GM18499 (cell line): ENCODE data around the gene BRINP3.
"Not testable (repeated sequence)": the region's sequence is repeated elsewhere in the genome, so short reads cannot be mapped to it uniquely, and the experiment has no call there.

ENCODE experiments used
- ATAC-seq: cut with Tn5 transposase; IDR thresholded peaks from one replicate; pipeline ENCODE4 v1.9.1; 2021; ENCODE audit warnings: moderate number of reproducible peaks; ENCODE audit not compliant: insufficient read depth, unreplicated experiment

Gene BRINP3

GRCh38 chr1:190138266-190138665 lies 339.4 kb downstream of the BRINP3 start:
- ATAC-seq = no peak

GRCh38 chr1:190129366-190129765 lies 348.3 kb downstream of the BRINP3 start:
- ATAC-seq = no peak

GRCh38 chr1:190126728-190127127 lies 350.9 kb downstream of the BRINP3 start:
- no peak for ATAC-seq

- ATAC-seq = no peak
These were observed 353.6 kb downstream of the BRINP3 start for GRCh38 chr1:190124068-190124467.

GRCh38 chr1:190120564-190120963 lies 357.1 kb downstream of the BRINP3 start:
- not testable (repeated sequence) for ATAC-seq

- ATAC-seq = no peak
These were observed 358.0 kb downstream of the BRINP3 start for GRCh38 chr1:190119683-190120082.

GRCh38 chr1:190116921-190117320 lies 360.7 kb downstream of the BRINP3 start:
- ATAC-seq = no peak

- ATAC-seq = no peak
These were observed 372.7 kb downstream of the BRINP3 start for GRCh38 chr1:190104961-190105360.

GRCh38 chr1:190102757-190103326 lies 374.8 kb downstream of the BRINP3 start:
- no peak for ATAC-seq

GRCh38 chr1:190101756-190102155 lies 375.9 kb downstream of the BRINP3 start:
- no peak for ATAC-seq

- no peak for ATAC-seq
These were observed 378.9 kb downstream of the BRINP3 start for GRCh38 chr1:190098756-190099155.

GRCh38 chr1:190098107-190098506 lies 379.6 kb downstream of the BRINP3 start:
- ATAC-seq = no peak

GRCh38 chr1:190095596-190095995 lies 382.1 kb downstream of the BRINP3 start:
- no peak for ATAC-seq

GRCh38 chr1:190084552-190084951 lies 393.1 kb downstream of the BRINP3 start:
- no peak for ATAC-seq

GRCh38 chr1:190068304-190068703 lies 409.4 kb downstream of the BRINP3 start:
- ATAC-seq = no peak

GRCh38 chr1:190067592-190067991 lies 410.1 kb downstream of the BRINP3 start:
- no peak for ATAC-seq

GRCh38 chr1:190066011-190066410 lies 411.7 kb downstream of the BRINP3 start:
- no peak for ATAC-seq

- no peak for ATAC-seq
These were observed 428.4 kb downstream of the BRINP3 start for GRCh38 chr1:190049314-190049713.
